Measurements from ENCODE around the gene RASSF1. TPM values are rescaled to one million over a fixed set of nuclear protein-coding genes. Genes with fewer than 3 reads are reported as not detected.

The RASSF1 gene
- total RNA-seq, 1 donor from 2014 or later: 13.7 TPM

GRCh38 chr3:50295553-50296431 lies 44.8 kb downstream of the RASSF1 start:
- no peak overlapping the region for H2AFZ ChIP-seq (replicated peaks)
- H3K9me3 ChIP-seq (ENCODE audit: low read depth): no peaks in the 10 kb centered on the region
- H3K36me3 ChIP-seq: no peaks in the 10 kb centered on the region
- Mint-ChIP-seq H3K27me3 (ENCODE audit: insufficient read depth, low read depth) (peaks cover 13% of the 10 kb centered on the region), H3K36me3 (peaks cover 1% of the 10 kb centered on the region), H3K27ac (no peak overlapping the region), H3K9me3 (no peaks in the 10 kb centered on the region), H3K4me3 (no peak overlapping the region), H3K4me1 (peaks cover 32% of the 10 kb centered on the region)
- peak; percentile 1 for DNase-seq (ENCODE audit: low spot score)
- no peak overlapping the region for H3K4me2 ChIP-seq
- H4K20me1 ChIP-seq (ENCODE audit: low read depth): peaks cover 6% of the 10 kb centered on the region
- peaks cover 18% of the 10 kb centered on the region for H3K4me1 ChIP-seq
- H3K27me3 ChIP-seq: no peaks in the 10 kb centered on the region
- TF ChIP-seq CTCF (IDR thresholded peaks at IDR 0.05) (no peak), EZH2phosphoT487 (IDR thresholded peaks at IDR 0.05) (no peak), EZH2 (IDR thresholded peaks at IDR 0.05) (no peak)
- no peak overlapping the region for H3K27ac ChIP-seq
- H3F3A ChIP-seq (ENCODE audit: low read depth): no peaks in the 10 kb centered on the region
- H3K79me2 ChIP-seq (ENCODE audit: low read depth): peaks cover 12% of the 10 kb centered on the region
- no peak overlapping the region for H3K9ac ChIP-seq
- H3K4me3 ChIP-seq: no peak overlapping the region

GRCh38 chr3:50294492-50295403 lies 45.9 kb downstream of the RASSF1 start:
- Histone ChIP-seq H3F3A (ENCODE audit: low read depth) (no peaks in the 10 kb centered on the region), H3K4me3 (no peak overlapping the region), H3K9me3 (ENCODE audit: low read depth) (no peaks in the 10 kb centered on the region), H3K79me2 (ENCODE audit: low read depth) (peaks cover 12% of the 10 kb centered on the region), H3K4me1 (peaks cover 18% of the 10 kb centered on the region), H3K27me3 (no peaks in the 10 kb centered on the region), H4K20me1 (ENCODE audit: low read depth) (peaks cover 6% of the 10 kb centered on the region), H3K36me3 (no peaks in the 10 kb centered on the region), H3K4me2 (no peak overlapping the region), H2AFZ (replicated peaks) (no peak overlapping the region), H3K9ac (no peak overlapping the region), H3K27ac (no peak overlapping the region)
- no peak for TF ChIP-seq EZH2phosphoT487 (IDR thresholded peaks at IDR 0.05)
- TF ChIP-seq EZH2 (IDR thresholded peaks at IDR 0.05): no peak
- TF ChIP-seq CTCF (IDR thresholded peaks at IDR 0.05): no peak
- H3K4me1 Mint-ChIP-seq: peaks cover 24% of the 10 kb centered on the region
- H3K36me3 Mint-ChIP-seq: peaks cover 1% of the 10 kb centered on the region
- peak; percentile 1 for DNase-seq (ENCODE audit: low spot score)
- no peak overlapping the region for H3K4me3 Mint-ChIP-seq
- H3K27me3 Mint-ChIP-seq (ENCODE audit: insufficient read depth, low read depth): peaks cover 12% of the 10 kb centered on the region
- H3K9me3 Mint-ChIP-seq: no peaks in the 10 kb centered on the region
- H3K27ac Mint-ChIP-seq: no peak overlapping the region

- Histone ChIP-seq H3K9ac (no peak overlapping the region), H3K4me2 (no peak overlapping the region), H3K79me2 (ENCODE audit: low read depth) (peaks cover 12% of the 10 kb centered on the region), H3K4me1 (peaks cover 18% of the 10 kb centered on the region), H3K27ac (no peak overlapping the region), H3K36me3 (no peaks in the 10 kb centered on the region), H3K9me3 (ENCODE audit: low read depth) (no peaks in the 10 kb centered on the region), H3K27me3 (no peaks in the 10 kb centered on the region), H3F3A (ENCODE audit: low read depth) (no peaks in the 10 kb centered on the region), H3K4me3 (no peak overlapping the region), H2AFZ (replicated peaks) (no peak overlapping the region), H4K20me1 (ENCODE audit: low read depth) (peaks cover 6% of the 10 kb centered on the region)
- Mint-ChIP-seq H3K9me3 (no peaks in the 10 kb centered on the region), H3K4me3 (no peak overlapping the region), H3K4me1 (peaks cover 19% of the 10 kb centered on the region), H3K27ac (no peak overlapping the region), H3K36me3 (peaks cover 1% of the 10 kb centered on the region), H3K27me3 (ENCODE audit: insufficient read depth, low read depth) (peaks cover 10% of the 10 kb centered on the region)
- TF ChIP-seq EZH2phosphoT487 (IDR thresholded peaks at IDR 0.05) (no peak), CTCF (IDR thresholded peaks at IDR 0.05) (no peak), EZH2 (IDR thresholded peaks at IDR 0.05) (no peak)
- no peak for DNase-seq (ENCODE audit: low spot score)
These were observed 46.5 kb downstream of the RASSF1 start for GRCh38 chr3:50294089-50294488.
